SK-N-SH (cell line): ENCODE data around the gene PTN. TPM values are rescaled to one million over a fixed set of nuclear protein-coding genes. Genes with fewer than 3 reads are reported as not detected.

Experiments
- CTCF ChIA-PET: fragments of 300-600, 350-600 bp; formaldehyde crosslinking; extraction: SDS; loops from one replicate; lab custom pipeline; 2021; lab: Yijun Ruan, JAX
- POLR2A ChIA-PET: fragments of 350-600 bp; sonication (Branson Sonifier 250); formaldehyde crosslinking; extraction: SDS; loops from one replicate; lab custom pipeline; 2020; ENCODE audit warnings: antibody characterized with exemption, inconsistent platforms; lab: Yijun Ruan, JAX
- DNase-seq: peaks from one replicate; pipeline ENCODE4 v3.0.0; 2012
- H2AFZ ChIP-seq: fragments of 200-600 bp; sonication (generic); 2 replicates; pipeline ENCODE4 v1.8.1; 2016; ENCODE audit warnings: antibody characterized with exemption, mild to moderate bottlenecking, low read depth
- H3F3A ChIP-seq: fragments of 200-600 bp; sonication (generic); replicated peaks from 2 replicates; pipeline ENCODE3; 2016; ENCODE audit warnings: antibody characterized with exemption, mild to moderate bottlenecking; ENCODE audit not compliant: insufficient read depth
- H3K27ac ChIP-seq, 2 experiments: fragments of 200-500 bp in 1 of 2; fragments of 200-600 bp in 1 of 2; sonication (Bioruptor generic) in 1 of 2; sonication (generic), shearing (Covaris generic) in 1 of 2; 2 replicates each; pipeline versions ENCODE4 v1.5.1 to v1.6.1; 2014 to 2016; ENCODE audit warnings: low read depth in 2 of 2, inconsistent platforms in 1 of 2, low read length in 1 of 2, mild to moderate bottlenecking in 1 of 2, mixed read lengths in 1 of 2
- H3K27me3 ChIP-seq: fragments of 200-600 bp; sonication (generic), shearing (Covaris generic); 2 replicates; pipeline ENCODE4 v1.6.1; 2016; ENCODE audit warnings: mixed run types; ENCODE audit not compliant: insufficient read depth
- H3K36me3 ChIP-seq, 2 experiments: fragments of 200-500 bp in 1 of 2; fragments of 200-600 bp in 1 of 2; sonication (Bioruptor generic) in 1 of 2; sonication (generic) in 1 of 2; replicated peaks in 1 of 2; 2 replicates each; pipeline versions ENCODE3 to v1.5.1; 2014 to 2016; ENCODE audit warnings: low read length in 1 of 2, mild to moderate bottlenecking in 1 of 2; ENCODE audit not compliant: insufficient read depth in 2 of 2, control insufficient read depth in 1 of 2
- H3K4me1 ChIP-seq, 2 experiments: fragments of 200-500 bp in 1 of 2; fragments of 200-600 bp in 1 of 2; sonication (Bioruptor generic) in 1 of 2; sonication (generic), shearing (Covaris generic) in 1 of 2; 2 replicates each; pipeline versions ENCODE4 v1.5.1 to v1.6.1; 2014 to 2016; ENCODE audit warnings: low read depth in 1 of 2, low read length in 1 of 2, mixed run types in 1 of 2; ENCODE audit not compliant: insufficient read depth in 2 of 2, control insufficient read depth in 1 of 2
- H3K4me2 ChIP-seq: fragments of 200-600 bp; sonication (generic), shearing (Covaris generic); 2 replicates; pipeline ENCODE4 v1.6.1; 2017; ENCODE audit warnings: mixed run types
- H3K4me3 ChIP-seq, 2 experiments: fragments of 200-500 bp in 1 of 2; fragments of 200-600 bp in 1 of 2; sonication (Bioruptor generic) in 1 of 2; sonication (generic), shearing (Covaris generic) in 1 of 2; 2 replicates each; pipeline versions ENCODE4 v1.5.1 to v1.8.1; 2014 to 2016; ENCODE audit warnings: low read depth in 2 of 2, inconsistent platforms in 1 of 2, low read length in 1 of 2, mild to moderate bottlenecking in 1 of 2, mixed read lengths in 1 of 2, moderate library complexity in 1 of 2
- H3K79me2 ChIP-seq: fragments of 200-600 bp; sonication (generic); 2 replicates; pipeline ENCODE4 v1.8.1; 2017; ENCODE audit warnings: mild to moderate bottlenecking; ENCODE audit not compliant: insufficient read depth
- H3K9ac ChIP-seq: fragments of 200-600 bp; sonication (generic); 2 replicates; pipeline ENCODE4 v1.6.1; 2017; ENCODE audit warnings: mixed run types
- H3K9me2 ChIP-seq: fragments of 200-600 bp; sonication (generic); 2 replicates; pipeline ENCODE4 v1.6.1; 2017; ENCODE audit warnings: mixed run types
- H3K9me3 ChIP-seq: fragments of 200-600 bp; sonication (generic); 2 replicates; pipeline ENCODE4 v1.6.1; 2017; ENCODE audit warnings: mixed run types, mild to moderate bottlenecking, moderate library complexity
- H4K20me1 ChIP-seq: fragments of 200-600 bp; sonication (generic); 2 replicates; pipeline ENCODE4 v1.6.1; 2017; ENCODE audit warnings: mild to moderate bottlenecking, mixed run types; ENCODE audit not compliant: insufficient read depth
- ELF1 ChIP-seq: IDR thresholded peaks from 2 replicates; pipeline ENCODE4 v1.4.0; 2012
- FOXJ3 ChIP-seq: sonication (generic); formaldehyde crosslinking; IDR thresholded peaks from 2 replicates; pipeline ENCODE4 v1.5.1; 2020; ENCODE audit warnings: mild to moderate bottlenecking, missing genetic modification reagents
- JUND ChIP-seq: IDR thresholded peaks from 2 replicates; pipeline ENCODE4 v1.4.0; 2012
- MEF2A ChIP-seq: IDR thresholded peaks from 2 replicates; pipeline ENCODE4 v1.4.0; 2012; ENCODE audit warnings: low read depth, borderline replicate concordance
- POLR2AphosphoS5 ChIP-seq: IDR thresholded peaks from 2 replicates; pipeline ENCODE4 v1.6.1; 2012; ENCODE audit warnings: low read depth, low read length
- TCF12 ChIP-seq: IDR thresholded peaks from 2 replicates; pipeline ENCODE4 v1.4.0; 2012
- YY1 ChIP-seq: IDR thresholded peaks from 2 replicates; pipeline ENCODE4 v1.4.0; 2012; ENCODE audit warnings: low read depth, mild to moderate bottlenecking
- WGBS: methylation state at CpG from one replicate; pipeline ENCODE4 v1.1.6; 2017; ENCODE audit warnings: low lambda C conversion rate; 5-methylcytosine and 5-hydroxymethylcytosine counted together
- polyA plus RNA-seq, 3 experiments: library from polyadenylated mRNA; depleted of rRNA; stranded (reverse); fragments of >200 nt; gene quantifications; 2 replicates each; pipeline ENCODE4 v1.2.3, GENCODE V29; 2012
- TF ChIP-seq, protein P1 (sequence below): fragments of 150-350 bp; IDR thresholded peaks from 2 replicates; pipeline ENCODE4 v1.6.1; 2016; ENCODE audit warnings: mild to moderate bottlenecking, low read depth, low read length
- TF ChIP-seq, protein P2 (sequence below): IDR thresholded peaks from 2 replicates; pipeline ENCODE4 v1.4.0; 2012; ENCODE audit warnings: low read depth
- TF ChIP-seq, protein P3 (sequence below): IDR thresholded peaks from 2 replicates; pipeline ENCODE4 v1.6.1; 2012; ENCODE audit warnings: mild to moderate bottlenecking, low read depth, low read length, moderate library complexity

Gene PTN
- polyA plus RNA-seq, 1 of the 3 experiments (the other 2 are of a cell fraction), result 23.7 TPM

DNA sequence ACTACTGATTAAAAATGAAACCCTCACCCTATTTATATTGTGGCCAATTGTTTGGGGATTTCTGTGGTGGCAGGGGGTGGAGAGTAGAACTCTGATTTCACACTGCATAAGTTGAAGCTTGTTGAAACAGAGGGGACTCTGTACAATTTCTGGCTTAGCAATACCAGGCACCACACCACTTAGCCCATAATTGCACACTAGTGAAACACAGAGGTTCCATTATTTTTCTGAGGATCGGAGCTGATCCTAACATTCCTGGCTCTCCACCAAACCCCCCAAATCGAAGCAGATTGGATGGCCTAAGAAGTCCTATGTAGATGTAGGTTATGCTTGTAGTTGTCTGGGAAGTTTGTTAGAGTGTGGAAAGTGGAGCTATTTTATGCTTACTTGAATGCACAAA, 47.0 kb downstream of the PTN start:
- Histone ChIP-seq H2AFZ (no peak overlapping the region), H3F3A (no peaks in the 10 kb centered on the region), H3K4me1 (no peaks in the 10 kb centered on the region; a peak in 1 of 4 replicates), H3K9me2 (no peaks in the 10 kb centered on the region), H3K79me2 (no peaks in the 10 kb centered on the region), H3K9me3 (no peaks in the 10 kb centered on the region), H3K36me3 (no peaks in the 10 kb centered on the region), H3K4me2 (no peak overlapping the region), H3K27ac (no peak overlapping the region), H3K27me3 (no peaks in the 10 kb centered on the region), H3K9ac (no peak overlapping the region), H3K4me3 (no peak overlapping the region), H4K20me1 (no peaks in the 10 kb centered on the region)
- 53% methylated on average over 2 of the region's 2 CpGs for WGBS
- POLR2A ChIA-PET, result no interaction called here
- CTCF ChIA-PET, result interaction anchor here (0.9 to 1.9 kb wide), 2 partner anchors 9 to 295 kb away, joined by 3 to 16 read pairs; no protein-coding TSS in a partner anchor
- no peak for DNase-seq
- TF ChIP-seq, protein P1, sequence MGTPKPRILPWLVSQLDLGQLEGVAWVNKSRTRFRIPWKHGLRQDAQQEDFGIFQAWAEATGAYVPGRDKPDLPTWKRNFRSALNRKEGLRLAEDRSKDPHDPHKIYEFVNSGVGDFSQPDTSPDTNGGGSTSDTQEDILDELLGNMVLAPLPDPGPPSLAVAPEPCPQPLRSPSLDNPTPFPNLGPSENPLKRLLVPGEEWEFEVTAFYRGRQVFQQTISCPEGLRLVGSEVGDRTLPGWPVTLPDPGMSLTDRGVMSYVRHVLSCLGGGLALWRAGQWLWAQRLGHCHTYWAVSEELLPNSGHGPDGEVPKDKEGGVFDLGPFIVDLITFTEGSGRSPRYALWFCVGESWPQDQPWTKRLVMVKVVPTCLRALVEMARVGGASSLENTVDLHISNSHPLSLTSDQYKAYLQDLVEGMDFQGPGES, result no peak
- no peak for TF ChIP-seq JUND
- no peak for TF ChIP-seq MEF2A
- no peak for TF ChIP-seq FOXJ3 (CRISPR knock-in tag)
- TF ChIP-seq YY1, result no peak
- TF ChIP-seq, all 33 proteins: peak for 0

GRCh38 chr7:137295739-137296324, 47.7 kb downstream of the PTN start:
- DNase-seq, result no peak
- Histone ChIP-seq H3F3A (no peaks in the 10 kb centered on the region), H3K9me3 (no peaks in the 10 kb centered on the region), H3K4me1 (no peaks in the 10 kb centered on the region; a peak in 1 of 4 replicates), H3K27ac (no peak overlapping the region), H3K4me2 (no peak overlapping the region), H4K20me1 (no peaks in the 10 kb centered on the region), H3K36me3 (no peaks in the 10 kb centered on the region), H2AFZ (no peak overlapping the region), H3K27me3 (no peaks in the 10 kb centered on the region), H3K4me3 (no peak overlapping the region), H3K79me2 (no peaks in the 10 kb centered on the region), H3K9me2 (no peaks in the 10 kb centered on the region), H3K9ac (no peak overlapping the region)
- ChIA-PET CTCF (interaction anchor here (0.9 to 1.9 kb wide), 3 partner anchors 9 to 296 kb away, joined by 3 to 16 read pairs (median 4); no protein-coding TSS in a partner anchor), POLR2A (no interaction called here)
- TF ChIP-seq ELF1 (no peak), POLR2AphosphoS5 (no peak), FOXJ3 (CRISPR knock-in tag) (no peak), JUND (no peak)
- TF ChIP-seq, protein P1, result no peak
- TF ChIP-seq, protein P2, sequence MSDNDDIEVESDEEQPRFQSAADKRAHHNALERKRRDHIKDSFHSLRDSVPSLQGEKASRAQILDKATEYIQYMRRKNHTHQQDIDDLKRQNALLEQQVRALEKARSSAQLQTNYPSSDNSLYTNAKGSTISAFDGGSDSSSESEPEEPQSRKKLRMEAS, result no peak
- 66% methylated on average over 2 of the region's 2 CpGs for WGBS

- Histone ChIP-seq H3K9me3 (no peaks in the 10 kb centered on the region), H3K4me1 (no peaks in the 10 kb centered on the region; a peak in 1 of 4 replicates), H3K4me3 (no peak overlapping the region), H3K36me3 (no peaks in the 10 kb centered on the region), H3K4me2 (no peak overlapping the region), H3K27ac (no peak overlapping the region), H4K20me1 (no peaks in the 10 kb centered on the region), H3K9me2 (no peaks in the 10 kb centered on the region), H3K9ac (no peak overlapping the region), H3K27me3 (no peaks in the 10 kb centered on the region), H3F3A (no peaks in the 10 kb centered on the region), H2AFZ (no peak overlapping the region), H3K79me2 (no peaks in the 10 kb centered on the region)
- no peak for TF ChIP-seq TCF12
- TF ChIP-seq, protein P3, sequence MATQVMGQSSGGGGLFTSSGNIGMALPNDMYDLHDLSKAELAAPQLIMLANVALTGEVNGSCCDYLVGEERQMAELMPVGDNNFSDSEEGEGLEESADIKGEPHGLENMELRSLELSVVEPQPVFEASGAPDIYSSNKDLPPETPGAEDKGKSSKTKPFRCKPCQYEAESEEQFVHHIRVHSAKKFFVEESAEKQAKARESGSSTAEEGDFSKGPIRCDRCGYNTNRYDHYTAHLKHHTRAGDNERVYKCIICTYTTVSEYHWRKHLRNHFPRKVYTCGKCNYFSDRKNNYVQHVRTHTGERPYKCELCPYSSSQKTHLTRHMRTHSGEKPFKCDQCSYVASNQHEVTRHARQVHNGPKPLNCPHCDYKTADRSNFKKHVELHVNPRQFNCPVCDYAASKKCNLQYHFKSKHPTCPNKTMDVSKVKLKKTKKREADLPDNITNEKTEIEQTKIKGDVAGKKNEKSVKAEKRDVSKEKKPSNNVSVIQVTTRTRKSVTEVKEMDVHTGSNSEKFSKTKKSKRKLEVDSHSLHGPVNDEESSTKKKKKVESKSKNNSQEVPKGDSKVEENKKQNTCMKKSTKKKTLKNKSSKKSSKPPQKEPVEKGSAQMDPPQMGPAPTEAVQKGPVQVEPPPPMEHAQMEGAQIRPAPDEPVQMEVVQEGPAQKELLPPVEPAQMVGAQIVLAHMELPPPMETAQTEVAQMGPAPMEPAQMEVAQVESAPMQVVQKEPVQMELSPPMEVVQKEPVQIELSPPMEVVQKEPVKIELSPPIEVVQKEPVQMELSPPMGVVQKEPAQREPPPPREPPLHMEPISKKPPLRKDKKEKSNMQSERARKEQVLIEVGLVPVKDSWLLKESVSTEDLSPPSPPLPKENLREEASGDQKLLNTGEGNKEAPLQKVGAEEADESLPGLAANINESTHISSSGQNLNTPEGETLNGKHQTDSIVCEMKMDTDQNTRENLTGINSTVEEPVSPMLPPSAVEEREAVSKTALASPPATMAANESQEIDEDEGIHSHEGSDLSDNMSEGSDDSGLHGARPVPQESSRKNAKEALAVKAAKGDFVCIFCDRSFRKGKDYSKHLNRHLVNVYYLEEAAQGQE, result no peak
- CTCF ChIA-PET, result interaction anchor here (1.4 to 2.6 kb wide), 2 partner anchors 12 to 24 kb away, joined by 4 to 6 read pairs; no protein-coding TSS in a partner anchor
- 80% methylated on average over 4 of the region's 4 CpGs for WGBS
- POLR2A ChIA-PET, result no interaction called here
- no peak for DNase-seq
Observed at GRCh38 chr7:137289101-137289500, 54.4 kb downstream of the PTN start.
